Neural progenitor cell (in vitro differentiated cells): ENCODE measurements around the gene AMFR.

ENCODE experiments used
- CTCF ChIP-seq: fragments of 200-600 bp; sonication (generic); IDR thresholded peaks from 2 replicates; pipeline ENCODE4 v1.5.1; 2017; ENCODE audit warnings: antibody characterized with exemption, mild to moderate bottlenecking
- EZH2phosphoT487 ChIP-seq: fragments of 200-600 bp; sonication (generic); IDR thresholded peaks from 2 replicates; pipeline ENCODE4 v1.6.1; 2017; ENCODE audit warnings: antibody characterized with exemption

- TF ChIP-seq CTCF (no peak), EZH2phosphoT487 (no peak)
Measured at GRCh38 chr16:56372013-56372634, 53.2 kb downstream of the AMFR start.
